Posterior vena cava (tissue), 2 donors: ENCODE measurements around the gene CANT1. TPM values are rescaled to one million over a fixed set of nuclear protein-coding genes. Genes with fewer than 3 reads are reported as not detected.
"Not testable (repeated sequence)": the region's sequence is repeated elsewhere in the genome, so short reads cannot be mapped to it uniquely, and the experiment has no call there.

ENCODE experiments used
- DNase-seq: peaks from one replicate; pipeline ENCODE4 v3.0.0-alpha.2; 2020; ENCODE audit warnings: low spot score
- intact Hi-C, 2 donors: fragments of 100-400 bp; cut with DNase I; formaldehyde crosslinking; loops; one replicate each; pipeline versions ENCODE4 v1.14.1 to v1.14.2; 2022 to 2023
- total RNA-seq, 2 donors: library from RNA; stranded (reverse); fragmentation: NEBNext Ultra II Directional; extraction: Animal tissue kit (Norgen Biotek cat#: 25700); gene quantifications; one replicate each; pipeline ENCODE4 v1.2.1, GENCODE V29; 2021
- donor health status: DM: yes; HTN: yes; CAD: no.
- donor health status: DM: yes; HTN: yes; CAD: no.

CANT1 gene
- total RNA-seq, 2 donors from 2014 or later = 29.5 to 34.7 TPM

DNA sequence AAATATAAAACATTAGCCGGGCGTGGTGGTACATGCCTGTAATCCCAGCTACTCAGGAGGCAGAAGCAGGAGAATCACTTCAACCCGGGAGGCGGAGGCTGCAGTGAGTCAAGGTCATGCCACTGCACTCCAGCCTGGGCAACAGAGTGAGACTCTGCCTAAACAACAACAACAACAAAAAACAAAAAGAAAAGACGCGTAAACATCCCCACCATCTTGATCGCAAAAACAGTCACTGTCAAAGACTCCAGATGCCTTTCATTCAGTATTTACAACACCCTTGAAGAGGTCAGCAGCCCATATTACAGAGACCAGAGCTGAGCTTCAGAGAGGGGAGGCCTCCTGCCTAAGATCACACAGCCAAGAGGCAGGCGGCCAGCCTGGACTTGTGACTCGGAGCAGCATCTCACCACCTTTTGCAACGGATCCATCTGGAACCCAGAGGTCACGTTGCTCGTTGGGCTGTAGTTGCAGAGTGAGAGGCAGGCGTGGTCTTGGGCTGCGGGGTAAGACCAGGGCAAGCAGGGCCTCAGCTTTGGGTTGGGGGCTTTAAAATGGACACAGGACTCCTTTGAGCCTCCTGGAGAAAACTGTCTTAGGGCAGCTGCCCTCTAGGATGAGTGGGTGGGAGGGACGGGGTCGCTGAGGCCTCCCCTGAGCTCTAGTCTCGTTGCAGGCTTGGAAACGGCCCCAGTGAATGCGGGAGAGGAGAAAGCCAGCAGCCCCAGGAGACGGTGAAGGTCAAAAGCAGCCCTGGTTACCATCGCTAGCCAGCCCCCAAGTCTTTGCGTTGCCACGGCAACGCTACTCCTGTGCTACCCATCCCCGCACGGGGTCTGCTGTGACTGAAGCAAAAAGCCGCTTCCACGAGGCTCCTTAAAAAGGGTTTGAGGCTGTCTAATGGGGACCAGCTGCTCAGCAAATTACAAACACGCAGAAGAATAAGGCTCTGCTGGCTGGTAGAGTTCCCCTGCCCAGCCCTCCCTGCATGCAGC, 55.9 kb downstream of the CANT1 start:
- DNase-seq = no peak
- intact Hi-C loops = no loop called here

DNA sequence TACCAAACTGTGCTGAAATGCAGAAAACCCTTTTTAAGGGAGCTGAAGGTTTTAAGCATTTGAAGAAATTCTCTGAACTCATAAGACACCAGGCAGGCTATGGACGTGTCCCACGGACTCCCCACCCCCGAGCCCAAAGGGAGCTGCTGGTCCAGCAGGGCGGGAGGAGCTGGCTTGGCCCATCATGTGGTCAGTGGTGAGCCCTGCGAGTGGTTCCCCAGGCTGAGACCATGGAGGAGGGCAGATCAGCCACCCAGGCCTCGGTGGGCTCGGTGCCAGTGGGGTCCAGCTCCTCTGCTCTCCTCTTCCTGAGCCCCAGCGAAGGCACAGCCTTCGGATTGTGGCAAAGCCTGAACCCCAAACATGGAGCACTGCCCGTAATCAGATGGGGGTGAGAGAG, 56.9 kb downstream of the CANT1 start:
- intact Hi-C loops = no loop called here
- no peak for DNase-seq

DNA sequence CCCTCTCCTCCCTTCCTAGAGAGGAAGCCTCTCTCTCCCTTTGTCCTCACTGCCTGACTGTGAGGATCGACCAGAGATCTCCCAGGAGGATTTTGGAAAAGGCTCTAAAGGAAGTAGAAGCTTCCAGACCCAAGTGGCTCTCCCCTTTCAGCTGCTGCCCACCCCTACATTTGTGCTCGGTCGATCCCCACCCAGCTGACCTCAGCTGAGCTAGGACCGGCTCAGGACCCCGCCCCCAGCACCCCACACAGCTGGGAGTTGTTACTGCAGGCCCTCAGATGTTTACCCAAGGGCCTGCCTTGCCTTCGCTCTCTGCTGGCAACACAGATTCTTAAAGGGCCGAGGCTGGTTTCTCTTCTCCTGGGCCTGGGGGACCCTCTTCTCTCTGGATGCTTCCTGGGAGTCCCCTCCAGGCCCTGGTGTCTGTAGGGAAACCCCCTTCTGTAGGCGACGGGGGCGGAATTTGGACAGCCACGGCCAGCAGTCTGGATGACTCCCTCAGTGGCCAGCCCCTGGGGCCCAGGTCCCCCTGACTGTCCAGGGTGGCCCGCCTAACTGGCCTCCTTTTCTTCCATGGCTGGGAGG, 57.5 kb downstream of the CANT1 start:
- no peak for DNase-seq

GRCh38 chr17:78950870-78951269, 58.7 kb downstream of the CANT1 start:
- intact Hi-C loops = no loop called here
- no peak for DNase-seq

More for the DNA sequence above, 57.5 kb downstream of the CANT1 start:
- intact Hi-C loops = no loop called here

GRCh38 chr17:78947235-78948149, 62.1 kb downstream of the CANT1 start:
- intact Hi-C loops = loop anchor here in 1 of 2 donors (10.0 kb wide), 1 partner anchor 1753 kb away; no protein-coding TSS in a partner anchor
- DNase-seq = no peak

- intact Hi-C loops = loop anchor here in 1 of 2 donors (10.0 kb wide), 1 partner anchor 1752 kb away; no protein-coding TSS in a partner anchor
- DNase-seq = no peak
Observed at GRCh38 chr17:78946631-78947030, 62.9 kb downstream of the CANT1 start.

DNA sequence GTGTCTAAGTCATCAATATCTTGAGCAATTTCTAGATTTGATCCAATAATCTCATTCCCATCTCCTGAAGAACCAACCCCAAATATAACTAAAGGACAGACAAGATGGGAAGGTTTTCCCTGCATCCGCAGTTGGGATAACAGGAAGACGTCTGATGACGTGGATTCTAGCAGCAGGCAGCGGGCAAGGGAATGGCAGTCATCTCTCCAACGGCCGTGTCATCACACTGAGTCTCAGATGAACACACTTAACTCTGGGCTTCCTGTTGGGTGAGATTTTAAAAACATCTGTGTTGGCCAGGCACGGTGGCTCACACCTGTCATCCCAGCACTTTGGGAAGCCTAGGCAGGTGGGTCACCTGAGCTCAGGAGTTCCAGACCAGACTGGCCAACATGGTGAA, 63.4 kb downstream of the CANT1 start:
- DNase-seq = no peak
- intact Hi-C loops = loop anchor here in 1 of 2 donors (10.0 kb wide), 1 partner anchor 1751 kb away; no protein-coding TSS in a partner anchor

DNA sequence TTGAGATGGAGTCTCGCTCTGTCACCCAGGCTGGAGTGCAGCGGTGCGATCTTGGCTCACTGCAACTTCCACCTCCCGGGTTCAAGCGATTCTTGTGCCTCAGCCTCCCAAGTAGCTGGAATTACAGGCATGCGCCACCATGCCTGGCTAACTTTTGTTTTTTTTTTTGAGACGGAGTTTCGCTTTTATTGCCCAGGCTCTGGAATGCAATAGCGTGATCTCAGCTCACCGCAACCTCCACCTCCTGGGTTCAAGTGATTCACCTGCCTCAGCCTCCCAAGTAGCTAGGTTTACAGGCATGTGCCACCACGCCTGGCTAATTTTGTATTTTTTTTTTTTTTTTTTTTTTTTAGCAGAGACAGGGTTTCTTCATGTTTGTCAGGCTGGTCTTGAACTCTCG, 64.1 kb downstream of the CANT1 start:
- intact Hi-C loops = loop anchor here in 1 of 2 donors (10.0 kb wide), 1 partner anchor 1751 kb away; no protein-coding TSS in a partner anchor
- not testable (repeated sequence) for DNase-seq

- DNase-seq = no peak
- intact Hi-C loops = loop anchor here in 1 of 2 donors (10.0 kb wide), 1 partner anchor 1750 kb away; no protein-coding TSS in a partner anchor
Observed at GRCh38 chr17:78944956-78945355, 64.6 kb downstream of the CANT1 start.

GRCh38 chr17:78944026-78944425, 65.5 kb downstream of the CANT1 start:
- DNase-seq = no peak
- intact Hi-C loops = loop anchor here in 1 of 2 donors (10.0 kb wide), 1 partner anchor 1749 kb away; no protein-coding TSS in a partner anchor

Other genes with a start within 250 kb of the CANT1 start
- gene CYTH1, start 227.5 kb downstream of the CANT1 start, total RNA-seq = 10 to 100 TPM; 27.0 to 42.9 TPM
- 10 to 100 TPM; 47.1 to 52.1 TPM for gene USP36, start 168.9 kb downstream of the CANT1 start, total RNA-seq
- gene CEP295NL, start 106.6 kb downstream of the CANT1 start, total RNA-seq = 1 to 10 TPM; 4.1 to 4.9 TPM
- 100 to 1,000 TPM; 484 to 701 TPM for gene TIMP2, start 84.4 kb downstream of the CANT1 start, total RNA-seq
- 100 to 1,000 TPM; 103 to 163 TPM for gene LGALS3BP, start 29.8 kb downstream of the CANT1 start, total RNA-seq
- gene C1QTNF1, start 14.4 kb upstream of the CANT1 start, total RNA-seq = 100 to 1,000 TPM; 172 to 261 TPM
- 10 to 100 TPM; 18.2 to 29.7 TPM for gene ENGASE, start 65.1 kb upstream of the CANT1 start, total RNA-seq